ENCODE results near the gene IL4R. TPM values are rescaled to one million over a fixed set of nuclear protein-coding genes. Genes with fewer than 3 reads are reported as not detected.
A peak's percentile ranks its signal among the peaks of the same experiment; 100 is the strongest.
"Not testable (repeated sequence)": the region's sequence is repeated elsewhere in the genome, so short reads cannot be mapped to it uniquely, and the experiment has no call there.

IL4R gene
- total RNA-seq, 6 experiments from 2014 or later, result 38.8 to 147 (median 46.9) TPM

- peak in 1 of 3 donors; percentile 41 for DNase-seq
- Histone ChIP-seq H3K27ac (no peak overlapping the region), H3K4me1 (no peaks in the 10 kb centered on the region), H3K36me3 (no peaks in the 10 kb centered on the region), H3K4me3 (no peak overlapping the region), H3K27me3 (no peaks in the 10 kb centered on the region), H3K9me3 (no peaks in the 10 kb centered on the region)
- intact Hi-C loops (cut with DNase I), result no loop called here
- 71% methylated on average over 8 of the region's 11 CpGs for WGBS (ENCODE audit: insufficient coverage, low coverage, low lambda C conversion rate, missing lambda C conversion rate)
- peak in 3 of 4 donors; percentile 36 to 47 (median 38) for ATAC-seq
- TF ChIP-seq CTCF (IDR thresholded peaks at IDR 0.05) (no peak), POLR2A (IDR thresholded peaks at IDR 0.05) (no peak)
Measured at GRCh38 chr16:27287887-27288286, 25.9 kb upstream of the IL4R start.

DNA sequence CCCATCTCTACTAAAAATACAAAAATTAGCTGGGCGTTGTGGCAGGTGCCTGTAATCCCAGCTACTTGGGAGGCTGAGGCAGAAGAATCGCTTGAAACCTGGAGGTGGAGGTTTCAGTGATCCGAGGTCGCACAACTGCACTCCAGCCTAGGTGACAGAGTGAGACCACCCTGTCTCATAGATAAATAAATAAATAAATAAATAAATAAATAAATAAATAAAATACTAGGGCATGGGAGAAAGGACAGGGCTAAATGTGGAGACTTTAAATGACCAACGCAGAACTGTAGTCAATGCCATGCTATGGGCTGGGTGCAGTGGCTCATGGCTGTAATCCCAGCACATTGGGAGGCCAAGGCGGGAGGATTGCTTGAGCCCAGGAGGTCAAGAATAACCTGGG lies 25.5 kb upstream of the IL4R start:
- H3K27ac ChIP-seq; ATAC-seq; H3K27me3 ChIP-seq; H3K4me1 ChIP-seq; H3K36me3 ChIP-seq; H3K4me3 ChIP-seq; intact Hi-C loops (cut with DNase I); H3K9me3 ChIP-seq: not testable (repeated sequence)
- DNase-seq, result peak in 1 of 3 donors; percentile 15
- WGBS (ENCODE audit: insufficient coverage, low coverage, low lambda C conversion rate, missing lambda C conversion rate), result 86% methylated on average over 5 of the region's 6 CpGs

DNA sequence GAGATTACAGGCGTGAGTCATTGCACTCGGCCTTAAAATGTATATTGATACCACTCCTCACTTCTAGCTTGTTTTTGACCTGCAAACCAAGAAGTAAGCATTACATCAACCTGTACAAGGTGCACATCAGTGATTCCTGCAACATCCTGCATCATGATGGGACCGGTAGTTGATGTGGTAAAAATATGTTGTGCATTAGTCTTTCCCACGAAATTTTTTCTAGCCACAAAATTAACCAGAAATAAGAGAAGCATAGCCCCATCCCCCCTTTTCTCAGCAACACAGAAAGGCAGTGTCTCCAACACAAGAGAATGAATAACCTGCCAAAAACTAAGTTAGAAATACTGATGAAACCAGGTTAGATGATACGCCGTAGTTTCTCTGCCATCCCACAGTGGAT lies 24.1 kb upstream of the IL4R start:
- TF ChIP-seq POLR2A (IDR thresholded peaks at IDR 0.05) (no peak), CTCF (IDR thresholded peaks at IDR 0.05) (no peak)
- Histone ChIP-seq H3K36me3 (no peaks in the 10 kb centered on the region), H3K4me3 (no peak overlapping the region), H3K4me1 (no peaks in the 10 kb centered on the region), H3K27ac (no peak overlapping the region), H3K27me3 (no peaks in the 10 kb centered on the region), H3K9me3 (no peaks in the 10 kb centered on the region)
- 65% methylated on average over 4 of the region's 6 CpGs for WGBS (ENCODE audit: insufficient coverage, low coverage, low lambda C conversion rate, missing lambda C conversion rate)
- intact Hi-C loops (cut with DNase I), result no loop called here
- DNase-seq, result no peak
- ATAC-seq, result no peak

DNA sequence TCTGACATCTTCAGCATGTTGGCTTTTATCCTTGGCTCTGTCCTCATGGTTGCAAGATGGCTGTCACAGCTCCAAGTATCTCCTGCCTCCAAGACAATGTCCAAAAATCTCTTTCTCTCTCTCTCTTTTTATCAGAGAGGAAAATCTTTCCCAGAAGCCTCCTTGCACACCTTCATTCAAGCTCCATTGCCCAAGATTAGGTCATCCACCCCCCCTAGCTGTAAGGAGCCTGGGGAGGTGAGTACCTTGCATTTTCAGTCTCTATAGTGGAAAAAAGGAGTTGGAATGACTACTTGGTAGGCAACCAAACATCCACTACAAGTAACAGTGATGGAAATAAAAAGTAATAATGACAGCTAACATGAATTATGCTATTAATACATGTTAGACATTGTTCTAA lies 23.2 kb upstream of the IL4R start:
- intact Hi-C loops (cut with DNase I), result no loop called here
- no peak for ATAC-seq
- Histone ChIP-seq H3K9me3 (no peaks in the 10 kb centered on the region), H3K27ac (no peak overlapping the region), H3K27me3 (no peaks in the 10 kb centered on the region), H3K36me3 (no peaks in the 10 kb centered on the region), H3K4me3 (no peak overlapping the region), H3K4me1 (no peaks in the 10 kb centered on the region)
- TF ChIP-seq CTCF (IDR thresholded peaks at IDR 0.05) (no peak), POLR2A (IDR thresholded peaks at IDR 0.05) (no peak)
- no peak for DNase-seq

GRCh38 chr16:27291106-27291505 lies 22.7 kb upstream of the IL4R start:
- intact Hi-C loops (cut with DNase I), result no loop called here
- TF ChIP-seq POLR2A (IDR thresholded peaks at IDR 0.05) (no peak), CTCF (IDR thresholded peaks at IDR 0.05) (no peak)
- no peaks in the 10 kb centered on the region for H3K27me3 ChIP-seq
- no peaks in the 10 kb centered on the region for H3K4me1 ChIP-seq
- no peaks in the 10 kb centered on the region for H3K36me3 ChIP-seq
- H3K27ac ChIP-seq, result no peak overlapping the region
- DNase-seq (peak in 1 of 3 donors; percentile 40), ATAC-seq (no peak)
- 78% methylated on average over 4 of the region's 5 CpGs for WGBS (ENCODE audit: insufficient coverage, low coverage, low lambda C conversion rate, missing lambda C conversion rate)
- no peaks in the 10 kb centered on the region for H3K9me3 ChIP-seq
- no peak overlapping the region for H3K4me3 ChIP-seq

All from right lobe of liver (tissue), 6 donors.